Pancreas (tissue), 10 donors: ENCODE results near the gene YRDC. TPM values are rescaled to one million over a fixed set of nuclear protein-coding genes. Genes with fewer than 3 reads are reported as not detected.
"Not testable (repeated sequence)": the region's sequence is repeated elsewhere in the genome, so short reads cannot be mapped to it uniquely, and the experiment has no call there.

Source experiments
- ATAC-seq, 4 donors: fragments of 200-7000 bp; cut with Tn5 transposase; one replicate each; pipeline versions ENCODE4 v1.8.0 to v1.9.1; 2020; ENCODE audit warnings: mild to moderate bottlenecking in 4 of 4, moderate library complexity in 4 of 4
- DNase-seq, 6 donors: peaks; one replicate each; pipeline ENCODE4 v3.0.0-alpha.2; 2020
- FAIRE-seq: peaks from 2 replicates; lab custom pipeline; 2012; peaks lifted over from hg19 to GRCh38; lab: Jason Lieb, UNC
- H3K27ac ChIP-seq, 4 donors: fragments of 200-600 bp; sonication (generic); 1 replicate in 3 of 4; 2 replicates in 1 of 4; pipeline versions ENCODE4 v1.5.0 to v1.8.0; 2020
- H3K27me3 ChIP-seq, 4 donors: fragments of 200-600 bp; one replicate each; pipeline ENCODE4 v1.8.0; 2021
- H3K36me3 ChIP-seq, 3 donors: fragments of 200-600 bp; sonication (generic) in 1 of 3; one replicate each; pipeline versions ENCODE4 v1.5.0 to v1.8.0; 2020 to 2021
- H3K4me1 ChIP-seq, 3 donors: fragments of 200-600 bp; one replicate each; pipeline ENCODE4 v1.8.0; 2021
- H3K4me3 ChIP-seq, 4 donors: fragments of 200-600 bp; sonication (generic) in 2 of 4; one replicate each; pipeline versions ENCODE4 v1.5.0 to v1.8.0; 2020 to 2021
- H3K9me3 ChIP-seq, 4 donors: fragments of 200-600 bp; one replicate each; pipeline ENCODE4 v1.8.0; 2021
- CTCF ChIP-seq, 4 donors: fragments of 200-600 bp; sonication (generic) in 3 of 4; IDR thresholded peaks; one replicate each; pipeline versions ENCODE4 v1.5.0 to v1.8.0; 2021; ENCODE audit warnings: antibody characterized with exemption in 4 of 4
- WGBS, 2 donors: extraction: QIAGEN DNeasy Blood & Tissue Kit; methylation state at CpG; one replicate each; pipeline ENCODE4 v1.1.7; 2013; 5-methylcytosine and 5-hydroxymethylcytosine counted together
- intact Hi-C, 3 donors: fragments of 100-400 bp; cut with DNase I; formaldehyde crosslinking; loops; one replicate each; pipeline versions ENCODE4 v1.11.1 to v1.14.2; 2022
- polyA plus RNA-seq, 2 donors: library from polyadenylated mRNA; stranded (reverse); fragments of 200-250 nt; gene quantifications; one replicate each; pipeline ENCODE4 v1.2.3, GENCODE V29; 2013
- total RNA-seq, 6 donors: library from RNA; stranded (reverse); fragmentation: NEBNext Ultra II Directional in 4 of 6; extraction: Animal tissue kit (Norgen Biotek cat#: 25700) in 4 of 6; gene quantifications; one replicate each; pipeline versions ENCODE4 v1.2.1 to v1.2.4, GENCODE V29; 2021 to 2023
- donor health status: healthy with polysubstance abuse.
- donor health status: DM: no; HTN: no; CAD: no; lungs with moderate emphysema.
- donor health status: DM: no; HTN: no; CAD: no.
- donor health status: control.
- donor health status: control.
- donor health status: Bipolar disorder and iron deficiency.
- donor health status: DM: yes; HTN: yes; CAD: no.
- donor health status: DM: no; HTN: no; CAD: no.
- donor health status: DM: no; HTN: no; CAD: no.
- donor health status: DM: yes; HTN: yes; CAD: no.

YRDC gene
- total and polyA plus RNA-seq, 8 donors, result 4.8 to 11.9 (median 6.2) TPM

- Histone ChIP-seq H3K27me3 (peaks cover 0 to 7% (median 0%) of the 10 kb centered on the region in 4 donors), H3K4me3 (no peak overlapping the region), H3K36me3 (no peaks in the 10 kb centered on the region), H3K27ac (no peak overlapping the region), H3K9me3 (no peaks in the 10 kb centered on the region), H3K4me1 (no peaks in the 10 kb centered on the region)
- FAIRE-seq (no peak), DNase-seq (no peak), ATAC-seq (no peak)
- intact Hi-C loops, result no loop called here
- WGBS, 2 donors, result 61 to 76% methylated on average over 3 of the region's 3 CpGs
- TF ChIP-seq CTCF (IDR thresholded peaks at IDR 0.05), result no peak
Measured at GRCh38 chr1:37778654-37779053, 29.4 kb downstream of the YRDC start.

- Histone ChIP-seq H3K4me3 (no peak overlapping the region), H3K27me3 (no peaks in the 10 kb centered on the region), H3K9me3 (no peaks in the 10 kb centered on the region), H3K36me3 (no peaks in the 10 kb centered on the region), H3K27ac (no peak overlapping the region), H3K4me1 (no peaks in the 10 kb centered on the region)
- TF ChIP-seq CTCF (IDR thresholded peaks at IDR 0.05), result no peak
- DNase-seq (no peak), ATAC-seq (no peak), FAIRE-seq (no peak)
- 41 to 62% methylated on average over 4 of the region's 4 CpGs for WGBS, 2 donors
- intact Hi-C loops, result no loop called here
Measured at GRCh38 chr1:37776946-37777516, 31.0 kb downstream of the YRDC start.

GRCh38 chr1:37771440-37771839 lies 36.6 kb downstream of the YRDC start:
- H3K36me3 ChIP-seq, H3K4me3 ChIP-seq, H3K9me3 ChIP-seq, H3K27me3 ChIP-seq, H3K4me1 ChIP-seq, ATAC-seq, DNase-seq, H3K27ac ChIP-seq, FAIRE-seq, intact Hi-C loops: not testable (repeated sequence)

- DNase-seq (no peak), ATAC-seq (no peak), FAIRE-seq (no peak)
- H3K9me3 ChIP-seq, result no peaks in the 10 kb centered on the region
- no peak overlapping the region for H3K4me3 ChIP-seq
- intact Hi-C loops, result no loop called here
- peaks cover 0 to 23% (median 3%) of the 10 kb centered on the region in 4 donors for H3K27me3 ChIP-seq
- H3K27ac ChIP-seq, result no peak overlapping the region
- TF ChIP-seq CTCF (IDR thresholded peaks at IDR 0.05), result no peak
- 16 to 27% methylated on average over 2 of the region's 2 CpGs for WGBS, 2 donors
- no peaks in the 10 kb centered on the region for H3K4me1 ChIP-seq
- no peaks in the 10 kb centered on the region for H3K36me3 ChIP-seq
Measured at GRCh38 chr1:37767488-37767887, 40.5 kb downstream of the YRDC start.

GRCh38 chr1:37765916-37766664 lies 41.9 kb downstream of the YRDC start:
- 4 to 5% methylated on average over 27 of the region's 27 CpGs for WGBS, 2 donors
- ATAC-seq, result peak in 1 of 4 donors; percentile 34
- H3K27ac ChIP-seq, result no peak overlapping the region
- peaks cover 0 to 32% (median 3%) of the 10 kb centered on the region in 4 donors for H3K27me3 ChIP-seq
- no peak for TF ChIP-seq CTCF (IDR thresholded peaks at IDR 0.05)
- no peaks in the 10 kb centered on the region for H3K36me3 ChIP-seq
- FAIRE-seq, result no peak
- DNase-seq, result no peak
- intact Hi-C loops, result no loop called here
- no peaks in the 10 kb centered on the region for H3K4me1 ChIP-seq
- H3K4me3 ChIP-seq, result no peak overlapping the region
- H3K9me3 ChIP-seq, result no peaks in the 10 kb centered on the region
